T-helper 2 cell treated with Interferon-gamma antibody and Interleukin-4, amounts not matched to agents 100 ng/mL and 5 ng/mL, for 36 hours (primary cell): ENCODE measurements around the gene IREB2. TPM values are rescaled to one million over a fixed set of nuclear protein-coding genes. Genes with fewer than 3 reads are reported as not detected.

Experiments
- intact Hi-C: fragments of 100-400 bp; cut with micrococcal nuclease; formaldehyde crosslinking; loops from one replicate; pipeline ENCODE4 v1.15.1; 2023
- total RNA-seq: library from RNA; stranded (reverse); gene quantifications from 2 replicates; pipeline ENCODE4 v1.2.3, GENCODE V29; 2022

Gene IREB2
- total RNA-seq, 1 donor from 2014 or later: 72.8 TPM

DNA sequence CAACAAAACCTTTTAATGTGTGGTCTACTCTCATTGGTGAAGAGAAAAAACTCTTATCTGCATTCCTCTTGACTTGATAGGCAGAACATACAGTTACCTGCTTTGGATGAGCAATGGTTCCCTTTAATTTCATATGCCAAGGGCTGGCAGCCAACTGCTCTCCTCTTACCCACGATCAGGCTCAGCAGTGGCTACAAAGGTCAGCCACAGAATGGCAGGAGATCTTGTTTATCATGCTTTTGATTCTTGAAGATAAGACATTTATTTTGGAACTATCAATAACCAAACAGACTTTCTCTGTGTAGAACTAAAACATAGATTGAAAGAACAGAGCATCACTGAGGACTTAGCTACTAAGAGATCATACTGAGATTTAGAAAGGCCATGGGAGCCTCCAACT, 6.1 kb upstream of the IREB2 start:
- intact Hi-C loops: loop anchor here (10.0 kb wide), 1 partner anchor 287 kb away; the partner anchor contains the start of gene IDH3A

DNA sequence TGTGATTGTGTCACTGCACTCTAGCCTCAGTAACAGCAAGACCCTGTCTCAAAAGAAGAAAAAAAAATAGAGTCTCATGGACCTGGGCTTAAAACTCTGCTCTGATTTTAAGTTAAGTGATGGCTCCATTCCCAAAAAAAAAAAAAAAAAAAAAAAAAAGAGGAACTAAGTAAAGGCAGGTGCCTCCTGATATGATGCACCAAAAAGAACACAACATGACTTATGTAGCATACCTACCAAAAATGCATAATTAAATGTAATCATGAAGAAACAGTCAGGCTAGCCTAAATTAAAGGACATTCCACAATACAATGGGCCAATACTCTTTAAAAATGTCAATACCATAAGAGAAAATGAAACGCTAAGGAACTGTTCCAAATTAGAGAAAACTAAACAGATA, 5.4 kb upstream of the IREB2 start:
- intact Hi-C loops: loop anchor here (10.0 kb wide), 1 partner anchor 288 kb away; the partner anchor contains the start of gene IDH3A

GRCh38 chr15:78434134-78434533, 3.9 kb upstream of the IREB2 start:
- intact Hi-C loops: loop anchor here (10.0 kb wide), 1 partner anchor 289 kb away; the partner anchor contains the start of gene IDH3A

GRCh38 chr15:78434711-78435110, 3.3 kb upstream of the IREB2 start:
- intact Hi-C loops: loop anchor here (5.0 to 10.0 kb wide), 2 partner anchors 290 to 438 kb away; partner anchors contain the start of genes IDH3A and MORF4L1

DNA sequence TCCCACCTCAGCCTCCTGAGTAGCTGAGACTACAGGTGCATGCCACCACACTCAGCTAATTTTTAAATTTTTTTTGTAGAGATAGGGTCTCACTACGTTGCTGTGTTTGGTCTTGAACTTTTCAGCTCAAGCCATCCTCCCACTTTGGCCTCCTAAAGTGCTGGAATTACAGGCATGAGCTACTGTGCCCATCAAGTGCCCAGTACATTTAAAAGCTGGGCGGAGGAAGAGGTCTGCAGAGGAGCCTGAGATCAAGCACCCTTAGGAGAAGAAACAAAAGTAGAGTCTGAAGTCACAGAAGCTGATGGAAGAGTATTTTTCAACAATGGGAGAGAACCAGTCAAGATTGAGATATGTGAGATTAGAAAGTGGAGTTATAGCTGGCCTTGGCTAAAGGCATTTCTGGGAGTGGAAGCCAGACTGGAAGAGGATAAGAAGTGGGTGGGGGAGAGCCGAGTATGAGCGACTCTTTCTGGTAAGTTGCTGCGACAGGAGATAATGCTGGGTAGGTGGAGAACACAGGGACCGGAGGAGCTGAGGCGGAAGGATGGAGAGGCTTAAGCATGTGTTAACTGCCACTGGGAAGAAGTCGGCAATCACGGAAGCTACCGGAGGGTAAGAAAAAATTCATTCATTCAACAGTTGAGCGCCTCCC, 782 bp upstream of the IREB2 start:
- intact Hi-C loops: loop anchor here (5.0 to 10.0 kb wide), 2 partner anchors 292 to 435 kb away; partner anchors contain the start of genes IDH3A and MORF4L1

DNA sequence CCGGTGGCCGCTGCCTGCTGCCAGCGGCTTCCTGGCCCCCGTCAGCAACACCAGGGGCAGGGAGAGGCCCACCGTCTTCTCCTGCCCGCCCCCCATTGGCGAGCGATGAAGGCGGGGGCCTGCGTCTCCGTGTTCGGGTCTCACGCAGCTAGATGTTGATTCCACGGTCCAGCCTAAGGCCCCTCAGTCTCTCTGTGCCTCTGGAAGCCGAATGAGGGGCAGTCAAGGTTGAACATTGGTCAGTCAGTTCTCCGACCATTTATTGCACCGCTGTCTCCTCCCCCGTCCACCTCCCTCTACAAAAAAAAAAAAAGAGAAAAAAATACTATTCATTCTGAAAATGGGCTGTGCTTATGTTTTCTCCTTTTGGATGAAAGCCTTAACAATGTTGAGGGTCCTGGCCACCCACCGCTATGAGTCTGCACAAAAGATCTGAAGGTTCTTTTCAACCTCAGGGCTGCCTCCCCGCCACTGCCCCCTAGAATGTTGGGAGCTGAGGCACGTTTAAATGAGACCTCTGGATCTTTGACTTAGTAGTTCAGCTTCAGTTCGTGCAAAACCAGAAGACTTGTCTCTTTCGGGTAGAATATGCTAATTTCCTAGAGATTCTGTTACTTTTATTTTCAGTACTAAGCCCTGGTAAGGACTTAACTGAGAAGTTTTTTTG, 736 bp downstream of the IREB2 start:
- intact Hi-C loops: loop anchor here (1.0 to 10.0 kb wide), 5 partner anchors 16 to 434 kb away; partner anchors contain the start of genes IDH3A, MORF4L1, PSMA4 and SKIC8

GRCh38 chr15:78440375-78441373, 2.7 kb downstream of the IREB2 start:
- intact Hi-C loops: no loop called here

- intact Hi-C loops: no loop called here
These were observed 6.2 kb downstream of the IREB2 start for GRCh38 chr15:78444255-78444654.

GRCh38 chr15:78445875-78446274, 7.9 kb downstream of the IREB2 start:
- intact Hi-C loops: no loop called here

DNA sequence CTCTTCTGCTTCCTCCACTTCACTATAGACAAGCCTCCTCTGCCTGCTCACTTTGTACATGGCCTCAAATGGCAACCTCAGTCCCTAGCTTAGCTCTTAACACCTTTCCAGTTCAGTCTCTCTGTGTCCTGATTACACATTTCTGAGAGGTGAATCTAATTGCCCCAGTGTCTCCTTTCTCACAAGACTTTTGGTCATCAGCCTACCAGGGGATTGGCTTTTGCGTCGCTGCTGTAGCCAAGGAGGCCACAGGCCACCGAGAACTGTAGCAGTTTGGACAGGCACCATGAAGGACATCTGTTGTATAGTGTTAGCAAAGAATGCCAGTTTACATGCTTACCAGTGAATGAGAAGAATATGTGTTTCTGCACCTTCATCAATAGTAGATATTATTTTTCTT, 8.5 kb downstream of the IREB2 start:
- intact Hi-C loops: no loop called here

DNA sequence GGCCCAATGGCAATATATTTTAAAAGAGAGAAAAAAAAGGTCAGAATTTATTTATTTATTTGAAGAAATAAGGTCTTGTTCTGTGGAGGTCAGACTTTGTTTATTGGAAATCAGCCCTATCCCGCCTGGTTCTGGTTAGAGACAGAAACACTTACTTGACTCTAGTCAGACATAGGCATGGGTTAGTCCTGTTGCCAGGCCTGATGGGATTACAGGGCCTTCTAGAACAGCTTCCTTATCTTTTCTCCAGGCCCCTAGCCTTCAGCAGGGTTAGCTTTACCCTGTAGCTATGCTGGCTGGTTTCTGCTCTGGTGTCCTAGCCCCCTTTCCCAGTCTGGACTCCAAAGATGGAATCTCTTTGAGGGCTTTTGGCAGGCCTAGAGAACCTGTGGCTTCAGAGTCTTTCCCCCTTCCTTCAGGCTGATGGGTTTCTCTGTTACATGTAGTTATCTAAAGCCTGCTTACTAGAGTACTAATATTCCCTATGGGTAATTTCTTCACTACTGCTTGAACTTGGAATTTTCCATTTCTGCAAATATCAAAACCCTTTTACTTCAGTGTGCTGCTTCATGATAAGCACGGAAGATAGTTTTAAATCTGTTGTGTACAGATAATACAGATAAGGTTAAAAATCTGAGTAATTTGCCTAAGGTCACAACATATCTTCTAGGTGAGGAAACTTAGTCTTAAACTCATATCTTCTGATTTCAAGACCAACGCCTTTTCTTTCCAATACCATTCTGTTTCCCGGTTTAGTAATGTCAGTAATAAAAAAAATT, 10.6 kb downstream of the IREB2 start:
- intact Hi-C loops: no loop called here

DNA sequence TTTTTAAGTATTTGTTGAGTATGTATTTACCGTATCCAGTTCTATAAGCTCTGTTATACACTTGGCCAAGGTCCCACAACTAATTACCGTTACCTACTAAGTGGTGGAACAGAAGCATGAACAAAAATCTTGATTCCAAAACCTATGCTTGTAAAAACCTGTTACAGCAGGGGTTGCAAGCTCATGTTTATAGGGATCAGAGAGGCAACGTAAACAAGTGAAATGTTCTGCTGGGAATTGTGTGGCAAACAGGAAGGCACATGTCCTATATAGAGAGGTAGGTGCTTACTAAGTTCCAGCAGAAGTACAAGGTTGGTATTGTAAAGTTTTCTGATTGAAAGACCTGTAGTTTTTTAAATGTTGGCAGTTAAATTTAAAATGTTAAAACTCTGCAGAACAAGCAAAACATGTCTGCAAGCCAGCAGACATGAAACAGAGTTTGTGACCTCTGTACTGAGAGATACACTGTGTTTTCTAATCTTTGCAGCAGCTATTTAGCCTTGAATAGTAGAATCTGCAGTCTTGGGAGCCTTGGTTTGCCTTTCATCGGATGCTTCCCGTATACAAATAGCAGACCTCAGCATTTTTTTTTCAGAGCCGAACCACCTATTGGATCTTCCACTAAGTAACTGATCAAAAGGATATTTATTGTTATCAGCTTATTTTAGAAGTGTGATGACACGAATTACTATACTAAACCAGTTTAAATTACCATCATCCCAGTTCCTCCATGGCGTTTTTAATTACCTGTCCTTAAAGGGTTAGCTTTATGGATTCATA, 11.4 kb downstream of the IREB2 start:
- intact Hi-C loops: no loop called here

DNA sequence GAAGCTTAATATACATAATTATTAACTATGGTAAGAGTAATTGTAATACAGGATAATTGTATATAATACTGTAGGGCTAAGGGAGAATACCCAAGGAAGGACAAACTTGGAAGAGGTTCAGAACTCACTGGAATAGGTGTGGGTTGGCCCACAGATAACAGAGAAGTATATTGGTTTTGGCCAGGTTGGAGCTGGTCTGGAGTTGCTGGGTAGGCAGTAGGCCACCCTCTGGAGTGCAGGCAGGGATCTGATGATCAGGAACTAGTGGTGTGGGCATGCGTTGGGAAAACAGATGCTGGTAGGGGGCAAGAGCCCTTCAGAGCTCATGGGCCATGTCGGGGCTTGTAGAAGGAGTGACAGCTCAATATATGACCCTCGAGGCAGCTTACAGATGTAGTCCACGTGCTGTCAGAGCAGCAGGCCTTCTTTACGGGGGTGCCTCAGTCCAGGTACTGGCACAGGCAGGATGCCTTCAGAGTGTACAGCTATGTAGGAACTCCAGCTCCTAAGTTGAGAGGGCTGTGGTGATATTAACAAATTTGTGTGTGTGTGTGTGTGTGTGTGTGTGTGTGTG, 12.4 kb downstream of the IREB2 start:
- intact Hi-C loops: no loop called here

DNA sequence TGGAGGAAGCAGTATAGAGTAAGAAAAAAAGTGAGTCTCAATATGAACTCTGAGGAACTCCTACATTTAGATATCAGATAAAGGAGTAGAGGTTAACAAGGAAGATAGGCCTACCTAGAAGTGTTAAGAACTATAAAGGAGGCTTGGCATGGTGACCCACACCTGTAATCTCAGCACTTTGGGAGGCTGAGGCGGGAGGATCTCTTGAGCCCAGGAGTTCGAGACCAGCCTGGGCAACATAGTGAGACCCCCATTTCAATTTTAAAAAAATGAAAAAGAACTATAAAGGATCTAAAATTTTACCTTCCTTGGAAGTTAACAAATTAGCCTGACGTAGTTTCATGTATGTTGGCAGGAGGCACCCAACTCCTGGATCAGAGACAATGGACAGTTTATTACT, 14.5 kb downstream of the IREB2 start:
- intact Hi-C loops: no loop called here

GRCh38 chr15:78453447-78453846, 15.4 kb downstream of the IREB2 start:
- intact Hi-C loops: no loop called here

DNA sequence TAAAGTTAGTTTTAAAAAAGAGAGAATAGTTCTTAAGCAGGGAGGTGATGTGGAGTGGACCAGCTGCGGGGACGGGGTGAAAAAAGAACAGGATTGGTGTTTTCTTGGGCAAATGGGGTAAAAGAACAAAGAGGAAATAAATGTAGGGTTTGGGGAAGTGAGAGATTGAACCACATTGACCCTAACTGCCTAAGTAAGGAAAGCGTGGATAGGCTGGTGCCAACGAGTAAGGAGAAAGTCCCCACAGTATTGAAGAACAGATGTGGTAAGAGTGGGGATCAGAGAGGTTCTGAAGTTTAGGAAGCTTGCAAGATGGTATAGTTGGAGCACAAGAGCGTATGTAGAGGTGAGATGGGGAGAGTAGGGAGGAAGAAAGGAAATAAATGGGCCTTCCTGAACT, 17.0 kb downstream of the IREB2 start:
- intact Hi-C loops: no loop called here

DNA sequence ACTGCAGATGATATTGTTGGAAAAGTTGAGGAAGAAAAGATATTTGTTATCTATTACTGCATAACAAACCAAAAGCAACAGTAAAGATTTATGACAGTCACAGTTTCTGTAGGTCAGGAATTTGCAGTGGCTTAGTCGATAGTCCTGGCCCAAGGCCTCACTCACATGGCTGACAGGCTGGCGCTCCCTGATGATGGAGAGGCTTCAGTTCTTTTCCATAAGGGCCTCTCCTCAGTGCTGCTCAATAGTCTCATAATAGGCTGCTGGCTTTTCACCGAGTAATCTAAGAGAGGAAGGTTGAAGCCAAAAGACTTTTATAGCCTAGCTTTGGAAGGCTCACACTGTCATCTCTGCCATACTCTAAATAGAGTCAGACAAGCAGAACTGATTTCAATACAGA, 17.7 kb downstream of the IREB2 start:
- intact Hi-C loops: no loop called here

GRCh38 chr15:78456426-78456825, 18.4 kb downstream of the IREB2 start:
- intact Hi-C loops: no loop called here

DNA sequence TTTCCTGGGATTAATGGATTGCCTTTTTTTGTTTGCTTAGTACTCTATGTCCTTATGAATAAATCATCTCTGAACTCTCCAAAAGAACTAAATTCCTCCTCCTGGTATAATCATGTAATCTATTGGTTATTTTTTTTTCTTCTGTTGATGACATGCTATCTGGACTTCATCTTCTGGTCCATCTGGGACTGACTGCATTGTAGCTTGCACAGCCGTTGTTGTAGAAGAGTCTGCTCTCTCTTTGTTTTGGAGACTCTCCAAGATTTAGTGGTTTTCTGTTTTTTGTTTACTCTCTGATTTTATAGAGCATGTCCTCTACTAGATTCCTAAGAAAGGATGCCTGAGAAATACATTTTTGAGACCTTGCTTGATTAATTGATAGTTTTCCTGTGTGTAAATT, 19.1 kb downstream of the IREB2 start:
- intact Hi-C loops: no loop called here
